ENCODE data around the gene F2RL3. TPM values are rescaled to one million over a fixed set of nuclear protein-coding genes. Genes with fewer than 3 reads are reported as not detected.

F2RL3 gene
- polyA plus RNA-seq, 1 donor from 2014 or later: not detected

DNA sequence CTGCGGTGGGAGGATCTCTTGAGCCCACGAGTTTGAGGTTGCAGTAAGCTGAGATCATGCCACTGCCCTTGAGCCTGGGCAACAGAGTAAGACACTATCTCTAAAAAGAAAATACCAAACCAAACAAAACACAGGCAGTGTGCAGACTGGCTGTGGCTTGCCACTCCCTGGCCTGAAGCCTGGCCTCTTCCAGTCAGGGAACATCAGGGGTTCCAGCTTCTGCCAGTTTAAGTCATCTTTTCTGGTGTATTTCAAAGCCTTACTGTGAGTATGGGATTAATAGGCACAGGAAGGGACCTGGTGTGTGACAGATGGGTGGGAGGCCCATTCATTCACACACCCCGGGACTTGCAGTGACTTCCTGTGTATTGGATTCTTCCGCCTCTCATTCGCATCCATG is 27.0 kb upstream of the F2RL3 start (continued):
- no peak for TF ChIP-seq TAF1 (IDR thresholded peaks at IDR 0.05; ENCODE audit: low read depth)
- TF ChIP-seq SMC3 (conservative IDR thresholded peaks at IDR 0.05; ENCODE audit: poor library complexity): no peak

DNA sequence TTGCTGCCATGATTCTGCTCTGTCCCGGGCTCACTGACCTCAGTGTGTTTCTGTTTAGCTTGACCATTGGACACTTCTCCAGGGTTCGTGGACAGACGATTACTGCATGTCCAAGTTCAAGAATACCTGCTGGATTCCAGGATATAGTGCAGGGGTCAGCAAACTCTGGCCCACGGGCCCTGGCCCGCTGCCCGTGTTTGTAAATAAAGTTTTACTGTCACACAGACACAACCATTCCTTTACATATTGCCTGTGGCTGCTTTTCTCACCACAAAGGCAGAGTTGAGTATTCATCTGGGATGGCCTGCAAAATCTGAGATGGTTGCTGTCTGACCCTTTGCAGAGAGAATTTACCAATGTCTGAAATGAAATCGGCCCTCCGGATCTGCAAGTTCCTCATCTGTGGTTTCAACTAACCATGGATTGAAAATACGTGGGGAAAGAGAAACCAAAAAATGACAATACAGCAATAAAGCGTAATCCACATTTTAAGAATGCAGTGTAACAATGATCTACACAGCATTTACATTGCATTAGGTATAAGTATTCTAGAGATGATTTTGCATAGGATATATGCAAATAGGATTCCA is 25.9 kb upstream of the F2RL3 start:
- Histone ChIP-seq H3K9ac (ENCODE audit: low read length) (no peak overlapping the region), H4K20me1 (ENCODE audit: insufficient read depth) (no peaks in the 10 kb centered on the region), H3K4me3 (ENCODE audit: low read length) (no peak overlapping the region), H3K27ac (ENCODE audit: low read length) (no peak overlapping the region), H2AFZ (ENCODE audit: low read depth, low read length) (no peak overlapping the region), H3K36me3 (ENCODE audit: insufficient read depth, low read length) (peaks cover 9% of the 10 kb centered on the region), H3K79me2 (replicated peaks; ENCODE audit: insufficient read depth, low read length) (no peaks in the 10 kb centered on the region), H3F3A (ENCODE audit: insufficient read depth, low read length, poor library complexity, severe bottlenecking) (no peaks in the 10 kb centered on the region), H3K9me2 (ENCODE audit: insufficient read depth, low read length) (no peaks in the 10 kb centered on the region), H3K4me2 (ENCODE audit: low read length) (no peak overlapping the region), H3K27me3 (ENCODE audit: insufficient read depth, low read depth, low read length) (no peaks in the 10 kb centered on the region), H3K9me3 (ENCODE audit: low read length) (no peaks in the 10 kb centered on the region)
- TF ChIP-seq MXI1 (conservative IDR thresholded peaks at IDR 0.05; ENCODE audit: poor library complexity, severe bottlenecking): no peak

DNA sequence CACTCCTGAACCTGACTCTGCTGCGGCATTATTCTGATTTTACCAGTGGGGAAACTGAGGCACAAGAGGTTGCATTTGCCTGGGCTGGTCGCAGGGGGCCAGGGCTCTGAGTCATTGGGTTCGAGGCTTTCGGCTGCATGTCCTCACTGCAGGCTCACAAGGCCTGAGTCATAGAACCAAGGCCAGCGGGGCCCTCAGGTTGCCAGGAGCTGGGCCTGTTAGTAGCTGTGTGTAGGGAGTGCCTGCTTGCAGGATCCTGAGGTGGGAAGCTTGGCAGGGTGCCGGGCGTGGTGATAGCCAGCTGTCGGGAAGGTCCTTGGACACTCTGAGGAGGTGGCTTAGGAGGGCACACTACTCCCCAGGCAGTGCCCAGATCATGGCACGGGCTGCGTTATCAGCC is 21.6 kb upstream of the F2RL3 start:
- Histone ChIP-seq H4K20me1 (ENCODE audit: insufficient read depth) (no peaks in the 10 kb centered on the region), H3K36me3 (ENCODE audit: insufficient read depth, low read length) (peaks cover 9% of the 10 kb centered on the region), H3K9me2 (ENCODE audit: insufficient read depth, low read length) (no peaks in the 10 kb centered on the region), H3K27ac (ENCODE audit: low read length) (no peak overlapping the region), H3F3A (ENCODE audit: insufficient read depth, low read length, poor library complexity, severe bottlenecking) (no peaks in the 10 kb centered on the region), H3K9me3 (ENCODE audit: low read length) (no peaks in the 10 kb centered on the region), H2AFZ (ENCODE audit: low read depth, low read length) (no peak overlapping the region), H3K27me3 (ENCODE audit: insufficient read depth, low read depth, low read length) (no peaks in the 10 kb centered on the region), H3K79me2 (replicated peaks; ENCODE audit: insufficient read depth, low read length) (no peaks in the 10 kb centered on the region), H3K4me3 (ENCODE audit: low read length) (no peak overlapping the region), H3K4me2 (ENCODE audit: low read length) (no peak overlapping the region), H3K9ac (ENCODE audit: low read length) (no peak overlapping the region)
- TF ChIP-seq EP300 (conservative IDR thresholded peaks at IDR 0.05; ENCODE audit: poor library complexity, severe bottlenecking): no peak
- no peak for TF ChIP-seq CTCF (IDR thresholded peaks at IDR 0.05; ENCODE audit: poor library complexity, severe bottlenecking)
- no peak for TF ChIP-seq POLR2AphosphoS5 (IDR thresholded peaks at IDR 0.05)
- TF ChIP-seq MXI1 (conservative IDR thresholded peaks at IDR 0.05; ENCODE audit: poor library complexity, severe bottlenecking): no peak
- no peak for TF ChIP-seq TAF1 (IDR thresholded peaks at IDR 0.05; ENCODE audit: low read depth)
- no peak for TF ChIP-seq EZH2 (IDR thresholded peaks at IDR 0.05; ENCODE audit: borderline replicate concordance, insufficient read depth, low read length, poor library complexity, severe bottlenecking)
- TF ChIP-seq RAD21 (conservative IDR thresholded peaks at IDR 0.05): no peak
- TF ChIP-seq SMC3 (conservative IDR thresholded peaks at IDR 0.05; ENCODE audit: poor library complexity): no peak
- TF ChIP-seq REST (IDR thresholded peaks at IDR 0.05; ENCODE audit: borderline replicate concordance): no peak
